GM19372 (cell line): ENCODE measurements around the gene RASL10A.

ENCODE experiments used
- ATAC-seq: cut with Tn5 transposase; IDR thresholded peaks from one replicate; pipeline ENCODE4 v1.9.1; 2021; ENCODE audit warnings: mild to moderate bottlenecking, low read depth, moderate library complexity; ENCODE audit not compliant: unreplicated experiment

RASL10A gene

DNA sequence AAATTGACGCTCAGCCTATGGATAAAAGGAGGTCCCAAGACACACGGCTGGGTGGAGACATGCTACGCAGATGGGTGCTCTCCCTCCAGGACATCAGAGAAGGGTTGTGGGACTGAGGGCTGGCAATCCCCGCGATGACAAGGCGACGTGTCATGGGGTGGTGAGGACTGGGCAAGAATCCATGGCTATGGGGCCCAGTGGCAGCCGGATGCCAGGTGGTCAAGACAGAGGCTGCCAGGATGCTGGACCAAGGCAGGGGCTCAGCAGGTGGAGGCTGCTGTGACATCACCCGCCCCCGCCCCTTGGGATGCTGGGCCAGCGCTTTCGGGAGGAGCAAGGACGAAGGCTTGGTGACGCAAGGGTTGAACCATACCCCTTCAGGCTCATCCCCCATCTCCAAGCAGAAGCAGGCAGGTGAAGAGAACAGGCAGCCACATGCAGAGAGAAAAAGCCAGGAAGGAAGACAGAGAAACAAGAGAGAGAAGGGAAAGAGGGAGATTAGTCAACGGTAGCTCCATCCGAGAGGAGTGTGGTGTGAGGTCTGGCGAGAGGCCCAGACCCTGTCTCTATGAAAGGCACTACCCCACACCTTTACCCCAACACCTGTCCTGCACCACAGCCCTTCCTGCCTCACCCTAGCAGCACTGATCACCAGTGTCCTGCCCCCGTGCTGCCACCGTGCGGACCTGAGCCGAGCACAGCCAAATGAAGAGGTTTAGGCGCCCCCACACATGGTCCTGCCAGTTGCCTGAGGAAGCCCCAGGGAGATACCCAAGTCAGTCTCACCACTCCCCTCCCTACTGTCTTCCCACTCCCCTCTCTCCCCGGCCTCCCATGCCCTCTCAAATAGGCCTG, 24.1 kb upstream of the RASL10A start:
- ATAC-seq: no peak

GRCh38 chr22:29338398-29338797, 22.9 kb upstream of the RASL10A start:
- ATAC-seq: no peak

- no peak for ATAC-seq
Observed at GRCh38 chr22:29337631-29338284, 22.3 kb upstream of the RASL10A start.

- ATAC-seq: no peak
Observed at GRCh38 chr22:29336751-29337490, 21.4 kb upstream of the RASL10A start.

GRCh38 chr22:29335656-29336055, 20.2 kb upstream of the RASL10A start:
- ATAC-seq: no peak

- no peak for ATAC-seq
Observed at GRCh38 chr22:29334696-29335344, 19.3 kb upstream of the RASL10A start.

GRCh38 chr22:29334148-29334547, 18.7 kb upstream of the RASL10A start:
- ATAC-seq: no peak

DNA sequence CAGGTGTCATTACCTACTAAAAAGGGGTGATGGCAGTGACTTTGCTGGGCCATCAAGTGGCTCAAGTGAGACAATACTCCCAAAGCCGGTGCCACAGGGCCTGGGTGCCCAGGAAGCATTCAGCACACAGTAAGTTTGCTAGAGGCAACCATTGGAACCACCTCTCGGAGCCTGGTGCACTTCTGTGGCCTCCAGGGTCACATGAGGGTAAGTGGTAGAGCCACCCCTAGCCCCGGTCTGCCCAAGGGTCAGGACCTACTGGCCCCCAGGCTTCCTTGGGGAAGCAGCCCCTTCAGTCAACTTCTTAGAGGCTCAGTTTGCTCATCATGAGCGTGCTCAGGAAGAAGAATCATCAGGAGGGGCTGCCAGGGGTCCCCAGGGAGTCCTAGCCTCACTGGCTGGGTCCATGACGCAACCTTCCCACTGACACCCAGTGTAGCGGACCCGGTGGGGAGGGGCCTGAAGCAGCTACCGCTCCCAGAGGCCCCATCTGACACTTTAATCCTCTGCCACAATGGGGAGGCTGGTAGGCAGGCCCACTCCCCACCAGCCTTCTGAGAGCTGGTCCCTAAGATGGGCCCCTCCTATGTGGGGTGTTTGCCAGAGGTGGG, 17.5 kb upstream of the RASL10A start:
- no peak for ATAC-seq

GRCh38 chr22:29331658-29332300, 16.3 kb upstream of the RASL10A start:
- no peak for ATAC-seq

DNA sequence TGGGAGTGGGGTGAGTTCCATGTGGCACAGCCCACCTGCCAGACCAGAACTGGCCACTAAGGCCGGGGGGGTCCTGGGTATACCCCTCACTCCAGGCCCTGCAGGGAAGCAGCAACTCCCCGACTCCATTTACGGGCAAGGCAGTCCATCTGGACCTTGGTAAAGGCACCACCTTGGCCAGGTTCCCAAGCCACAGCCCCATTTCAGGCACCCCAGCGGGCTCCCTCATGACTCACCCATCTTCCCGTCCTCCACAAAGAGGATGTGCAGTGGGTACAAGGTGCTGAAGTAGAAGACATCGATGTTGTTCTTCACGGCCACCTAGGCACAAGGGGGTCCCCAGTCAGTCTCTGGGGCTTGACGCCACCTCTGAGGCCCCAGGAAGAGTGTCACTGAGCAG, 15.7 kb upstream of the RASL10A start:
- no peak for ATAC-seq

GRCh38 chr22:29330753-29331152, 15.3 kb upstream of the RASL10A start:
- ATAC-seq: no peak

- no peak for ATAC-seq
Observed at GRCh38 chr22:29330291-29330690, 14.8 kb upstream of the RASL10A start.

DNA sequence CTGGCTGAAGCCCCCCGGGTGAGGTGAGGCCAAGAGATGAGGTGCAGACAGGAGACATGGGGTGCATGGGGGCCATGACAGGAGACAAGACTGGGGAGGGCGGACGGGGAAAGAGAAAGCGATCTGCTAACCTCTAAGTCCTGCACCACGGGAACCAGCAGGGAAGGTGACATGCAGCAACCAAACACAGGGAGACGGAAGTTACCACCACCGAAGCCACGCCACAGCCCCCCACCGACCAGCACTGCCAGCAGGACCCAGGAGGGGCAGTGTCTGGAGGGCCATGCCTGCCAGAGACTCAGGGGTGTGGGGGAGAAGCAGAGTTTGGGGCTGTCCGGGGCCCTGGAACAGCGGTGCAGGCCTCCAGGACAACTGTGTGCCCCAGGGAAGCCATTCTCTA, 14.1 kb upstream of the RASL10A start:
- ATAC-seq: no peak

GRCh38 chr22:29328566-29329500, 13.3 kb upstream of the RASL10A start:
- ATAC-seq: no peak

GRCh38 chr22:29328055-29328454, 12.6 kb upstream of the RASL10A start:
- no peak for ATAC-seq

- ATAC-seq: no peak
Observed at GRCh38 chr22:29327089-29327764, 11.7 kb upstream of the RASL10A start.

- ATAC-seq: no peak
Observed at GRCh38 chr22:29326481-29326880, 11.0 kb upstream of the RASL10A start.

DNA sequence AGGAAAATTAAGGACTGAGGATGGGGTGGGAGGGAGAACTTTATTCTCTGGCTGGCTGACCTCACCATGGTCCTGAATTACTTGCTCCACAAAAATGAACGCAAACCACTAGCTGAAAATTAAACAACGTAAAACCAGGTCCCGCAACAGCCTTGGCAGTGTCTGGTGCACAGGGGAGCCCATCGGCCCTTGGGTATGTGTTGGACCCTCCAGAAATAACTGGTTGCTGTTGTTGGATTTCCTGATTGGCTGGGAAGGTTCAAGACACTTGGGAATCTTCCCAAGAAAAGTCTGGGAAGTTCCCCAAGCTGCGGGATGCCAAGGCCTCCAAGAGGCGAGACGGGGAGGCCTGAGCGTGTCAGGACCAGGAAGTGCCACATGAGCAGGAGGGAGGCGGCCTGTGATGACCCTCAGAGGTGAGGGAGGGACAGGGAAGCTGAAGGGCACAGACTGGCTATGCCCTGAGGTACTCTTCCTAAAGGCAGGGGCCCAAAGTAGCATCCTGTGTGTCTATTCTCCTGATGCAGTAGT, 10.4 kb upstream of the RASL10A start:
- no peak for ATAC-seq
